HG03378 (cell line): ENCODE results near the gene CTR9.

ENCODE experiments used
- ATAC-seq: cut with Tn5 transposase; IDR thresholded peaks from one replicate; pipeline ENCODE4 v1.9.1; 2021; ENCODE audit warnings: mild to moderate bottlenecking, moderate library complexity; ENCODE audit not compliant: unreplicated experiment

Gene CTR9

DNA sequence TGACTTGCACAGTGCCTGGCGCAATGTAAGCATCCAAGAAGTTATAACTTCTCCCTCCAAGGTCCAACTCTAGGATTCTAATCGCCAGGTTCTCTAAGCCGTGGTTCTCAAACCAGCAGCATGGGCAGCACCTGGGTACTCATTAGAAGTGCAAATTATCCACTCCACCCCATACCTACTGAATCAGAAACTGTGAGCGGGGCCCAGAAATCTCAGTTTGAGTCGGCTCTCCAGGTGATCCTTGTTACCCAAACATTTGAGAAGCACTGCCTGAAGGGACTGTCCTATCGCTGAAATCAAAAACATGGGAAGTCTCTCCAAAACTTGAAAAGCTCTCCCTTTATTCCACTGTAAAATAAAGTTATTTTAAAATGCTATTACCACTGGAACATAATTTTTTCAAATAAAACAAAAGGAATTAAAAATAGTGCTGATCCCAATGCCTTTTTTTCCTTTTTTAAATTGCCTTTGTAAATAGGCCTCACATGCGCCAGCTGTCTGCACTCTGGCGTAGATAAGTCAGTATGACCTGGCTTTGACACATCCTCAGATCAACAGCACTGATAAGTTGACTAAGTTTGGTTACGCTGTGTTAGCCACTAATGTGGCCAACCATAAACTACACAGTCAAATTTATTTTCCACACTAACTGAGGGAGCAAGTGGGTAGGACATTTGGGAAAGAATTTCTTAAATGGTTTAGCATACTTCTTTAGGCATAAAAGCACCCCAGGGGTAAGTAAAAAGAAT is 8.4 kb upstream of the CTR9 start:
- ATAC-seq: no peak

DNA sequence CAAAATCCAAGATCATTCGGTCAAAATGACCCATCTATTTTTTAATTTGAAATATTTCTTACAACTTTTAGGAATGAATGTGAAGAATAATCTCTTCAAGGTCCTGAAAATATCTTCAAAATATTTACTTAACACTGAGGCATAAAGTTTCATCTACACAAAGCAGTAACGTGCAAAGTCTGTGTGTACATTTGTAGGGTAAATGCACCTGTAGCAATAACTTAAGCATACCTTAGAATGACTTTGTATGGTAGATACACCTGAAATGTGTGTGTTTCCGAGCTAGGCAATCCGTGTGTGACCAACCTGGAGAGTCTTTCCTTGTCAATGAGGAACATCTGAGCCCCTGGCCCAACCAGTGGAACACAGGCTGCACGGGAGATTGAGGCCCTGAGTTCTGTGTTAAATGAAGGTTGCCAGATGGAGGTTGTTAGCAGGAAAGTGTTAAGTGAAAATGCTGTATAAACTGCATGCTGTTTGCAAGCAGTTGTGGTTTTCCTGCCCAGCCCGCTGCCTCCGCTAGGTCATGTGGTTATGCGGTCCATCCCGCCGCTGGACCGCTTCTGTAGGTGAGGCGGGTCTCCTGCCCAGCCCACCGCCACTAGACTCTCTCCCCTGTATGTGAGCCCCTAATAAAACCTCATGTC is 7.6 kb upstream of the CTR9 start:
- peak; percentile 43 for ATAC-seq

DNA sequence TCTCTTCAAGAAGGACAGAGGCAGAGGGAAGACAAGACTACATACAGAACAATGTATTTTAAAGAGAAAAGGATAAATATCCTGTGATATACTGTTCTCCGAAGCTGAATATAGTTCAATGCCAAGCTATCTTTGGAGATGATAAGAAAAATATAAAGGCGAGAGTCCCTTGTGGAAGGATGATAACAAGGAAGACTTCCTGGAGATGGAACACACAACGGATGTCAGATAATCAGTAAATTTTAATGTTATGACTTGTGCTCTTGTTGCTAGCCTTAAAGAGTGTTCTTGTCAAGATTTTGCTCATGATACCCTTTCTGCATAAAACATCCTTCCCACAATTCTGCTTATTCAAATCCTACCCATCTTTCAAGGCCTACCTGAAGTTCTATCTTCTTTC is 6.8 kb upstream of the CTR9 start:
- no peak for ATAC-seq

DNA sequence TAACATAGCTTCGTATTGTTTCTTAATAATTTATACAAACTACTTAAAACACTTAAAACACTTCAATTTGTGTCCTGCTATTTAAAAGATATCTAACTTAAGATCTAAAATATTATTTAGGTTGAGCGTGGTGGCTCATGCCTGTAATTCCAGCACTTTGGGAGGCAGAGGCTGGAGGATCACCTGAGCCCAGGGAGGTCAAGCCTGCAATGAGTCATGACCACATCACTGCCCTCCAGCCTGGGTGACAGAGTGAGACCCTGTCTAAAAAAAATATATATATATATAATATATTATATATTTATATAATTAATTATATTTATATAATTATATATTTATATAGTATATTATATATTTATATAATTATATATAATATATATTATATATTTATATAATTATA is 4.2 kb upstream of the CTR9 start:
- no peak for ATAC-seq

DNA sequence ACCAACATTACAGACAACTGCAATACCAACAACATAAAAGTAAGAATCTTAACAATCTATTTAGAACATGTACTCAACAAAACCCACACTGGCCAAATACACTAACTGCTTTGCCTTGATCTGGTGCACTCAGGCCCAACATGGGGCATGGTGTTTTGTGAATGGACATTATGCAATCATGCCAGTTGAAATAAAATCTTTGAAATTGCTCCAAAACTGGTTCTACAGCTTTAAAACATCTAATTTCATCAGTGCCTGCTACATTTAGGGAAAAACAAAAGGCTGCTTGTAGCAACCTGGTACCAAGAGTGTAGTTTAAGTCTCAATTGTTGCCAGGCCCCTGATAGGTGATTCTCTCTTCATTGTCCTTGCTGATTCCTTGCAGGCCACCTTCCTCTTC is 3.3 kb upstream of the CTR9 start:
- no peak for ATAC-seq

DNA sequence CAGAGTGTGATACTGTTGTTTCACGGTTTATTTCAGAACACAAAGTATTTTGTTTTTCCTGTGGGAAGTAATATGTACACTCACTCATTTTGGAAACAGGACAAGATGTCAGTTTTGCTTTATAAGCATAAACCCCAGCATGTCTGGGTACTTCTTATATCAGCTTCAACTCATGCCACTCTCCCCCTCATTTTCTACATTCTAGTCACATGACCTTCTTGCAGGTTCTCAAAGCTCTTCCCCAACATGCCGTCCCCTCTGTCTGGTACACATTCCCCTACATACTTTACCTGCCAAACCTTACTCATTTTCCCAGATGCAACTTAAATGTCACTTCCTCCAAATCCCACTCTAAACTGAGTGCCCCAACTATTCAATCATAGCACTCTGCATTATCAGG is 1.6 kb upstream of the CTR9 start:
- no peak for ATAC-seq

DNA sequence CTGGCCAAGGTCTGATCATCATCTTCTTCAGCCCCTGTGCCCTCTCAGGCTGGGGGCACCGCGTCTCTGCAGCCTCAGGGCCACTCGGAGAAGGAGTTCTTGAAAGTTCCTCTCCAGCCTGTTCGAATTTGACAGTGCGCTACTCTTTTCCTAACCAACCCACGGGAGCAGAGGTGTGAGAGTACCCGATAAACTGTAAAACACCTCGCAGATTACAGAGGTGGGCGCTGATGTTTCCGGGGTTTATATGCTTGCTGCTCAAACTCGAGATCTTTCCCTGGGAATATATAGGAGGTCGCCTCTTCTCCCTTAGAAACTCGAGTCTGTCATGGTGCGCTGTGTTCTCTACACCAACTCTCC is 515 bp downstream of the CTR9 start:
- ATAC-seq: no peak

DNA sequence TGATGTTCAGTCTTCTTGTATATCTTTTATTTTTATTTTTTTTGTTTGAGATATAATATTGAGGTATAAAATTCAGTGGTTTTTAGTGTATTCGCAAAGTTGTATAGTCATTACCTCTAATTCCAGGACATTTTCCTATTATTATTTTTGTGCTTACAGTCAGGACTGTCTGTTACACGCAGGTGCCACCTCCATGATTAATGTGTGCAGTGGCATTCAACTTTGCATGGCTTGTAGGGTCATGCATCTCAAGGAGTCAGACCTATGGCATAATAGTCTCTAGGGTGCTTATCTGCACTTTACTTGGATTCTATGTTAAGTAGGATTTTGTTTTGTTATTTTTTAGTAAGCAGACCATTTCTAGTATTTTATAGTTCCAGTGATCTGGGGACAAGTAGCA is 1.0 kb downstream of the CTR9 start:
- no peak for ATAC-seq

DNA sequence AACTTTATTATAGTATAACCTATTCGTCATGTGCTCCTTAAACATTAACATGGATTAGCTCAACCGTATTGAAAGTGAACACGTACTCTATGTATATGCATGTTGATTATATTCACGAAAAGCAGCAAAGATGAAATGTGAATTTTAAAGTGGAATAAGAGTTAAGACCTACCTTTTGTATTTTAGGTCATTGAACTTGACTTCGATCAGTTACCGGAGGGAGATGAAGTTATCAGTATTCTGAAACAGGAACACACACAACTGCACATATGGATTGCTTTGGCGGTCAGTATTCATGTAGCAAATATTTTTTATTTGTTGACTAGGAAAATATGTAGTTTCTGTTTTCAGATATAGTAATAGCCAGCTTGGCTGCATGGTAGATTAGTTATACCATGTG is 1.4 kb downstream of the CTR9 start:
- ATAC-seq: no peak

DNA sequence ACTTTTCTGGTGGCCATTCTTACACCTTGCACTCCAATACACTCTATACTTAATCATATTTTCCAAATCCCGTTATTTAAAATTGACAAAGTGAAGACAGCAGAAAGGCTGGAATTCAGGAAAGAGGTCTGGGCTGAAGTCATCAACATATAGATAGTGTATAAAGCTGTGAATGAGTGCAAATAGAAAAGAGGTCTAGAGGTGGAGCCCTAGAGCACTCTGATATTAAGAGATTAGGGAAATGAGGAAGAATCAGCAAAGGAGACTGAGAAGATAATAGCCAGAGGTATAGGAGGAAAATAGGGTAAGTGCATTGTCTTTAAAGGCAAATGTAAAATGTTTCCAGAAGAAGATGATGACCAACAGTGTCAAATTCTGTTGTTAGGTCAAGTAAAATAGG is 7.9 kb downstream of the CTR9 start:
- no peak for ATAC-seq

DNA sequence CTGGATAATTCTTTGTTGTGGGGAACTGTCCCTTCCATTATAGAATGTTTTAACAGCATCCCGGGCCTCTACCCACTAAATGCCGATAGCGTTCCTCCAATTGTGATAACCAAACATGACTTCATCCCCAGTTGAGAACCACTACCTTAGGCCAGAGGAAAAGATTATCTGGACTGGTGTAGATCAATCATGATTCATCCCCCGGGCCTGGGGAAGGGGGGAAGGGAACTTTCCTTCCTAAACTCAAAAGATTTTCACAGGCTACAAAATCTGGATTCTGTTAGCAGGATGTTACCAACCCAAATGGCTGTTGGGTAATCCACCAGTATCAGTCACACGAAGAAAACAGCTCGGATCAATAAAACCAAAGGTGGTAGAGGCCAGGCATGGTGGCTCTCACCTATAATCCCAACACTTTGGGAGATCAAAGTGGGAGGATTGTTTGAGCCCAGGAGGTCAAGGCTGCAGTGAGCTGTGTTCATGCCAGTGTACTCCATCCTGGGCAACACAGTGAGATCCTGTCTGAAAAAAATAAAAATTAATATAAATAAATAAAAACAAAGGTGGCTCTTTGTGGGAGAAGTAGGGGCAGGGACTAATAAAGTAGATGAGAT is 10.1 kb downstream of the CTR9 start:
- ATAC-seq: no peak

DNA sequence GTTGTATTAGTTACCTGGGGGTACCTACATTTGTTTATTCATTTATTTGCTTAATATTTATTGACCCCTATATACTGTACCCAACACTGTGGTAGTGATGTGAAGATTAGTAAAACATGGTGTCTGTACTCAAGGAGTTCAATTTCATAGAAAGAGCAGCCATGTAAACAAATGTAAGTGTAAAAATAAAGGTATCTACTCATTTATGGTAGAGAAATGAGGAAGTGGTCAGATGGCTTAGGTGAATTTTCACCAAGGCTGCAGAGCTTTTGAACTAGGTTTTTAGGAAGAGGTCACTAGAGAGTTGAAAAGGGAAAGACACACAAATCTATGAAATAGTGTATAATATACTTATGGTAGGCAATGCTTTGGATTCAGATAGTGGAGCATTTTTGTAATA is 11.1 kb downstream of the CTR9 start:
- ATAC-seq: peak; percentile 78

DNA sequence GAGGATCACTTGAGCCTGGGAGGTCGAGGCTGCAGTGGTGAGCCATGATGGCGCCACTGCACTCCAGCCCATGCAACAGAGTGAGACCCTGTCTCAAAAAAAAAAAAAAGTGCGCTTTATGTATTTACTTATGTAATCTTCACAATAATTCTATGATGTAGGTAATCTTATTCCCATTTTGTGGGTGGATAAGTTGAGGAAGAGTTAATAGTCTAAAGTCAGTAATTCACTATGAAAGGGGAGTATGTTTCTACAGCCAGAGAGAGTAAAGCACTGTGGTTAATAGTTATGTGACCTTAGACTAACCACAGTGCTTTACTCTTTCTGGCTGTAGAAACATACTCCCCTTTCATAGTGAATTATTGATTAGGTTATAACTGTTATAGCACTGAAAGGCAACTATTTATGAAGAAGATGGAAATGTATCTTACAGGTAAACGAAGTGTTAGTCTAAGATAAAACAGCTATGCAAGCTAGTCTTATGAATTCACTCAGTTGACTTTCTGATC is 11.9 kb downstream of the CTR9 start:
- peak; percentile 58 for ATAC-seq

DNA sequence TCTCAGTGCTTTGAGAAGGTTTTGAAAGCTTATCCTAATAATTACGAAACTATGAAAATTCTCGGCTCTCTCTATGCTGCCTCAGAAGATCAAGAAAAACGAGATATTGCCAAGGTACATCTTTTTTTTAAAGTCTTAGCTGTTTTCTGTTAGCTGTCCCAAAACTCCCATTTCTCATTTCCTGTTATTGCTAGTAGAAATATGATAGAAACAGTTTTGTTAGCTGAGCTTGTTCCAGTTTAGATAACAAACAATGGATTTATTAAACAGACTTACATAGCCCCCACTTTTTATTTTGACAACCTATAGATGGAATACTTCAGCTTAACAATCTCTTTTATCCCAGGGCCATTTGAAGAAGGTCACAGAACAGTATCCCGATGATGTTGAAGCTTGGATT is 12.7 kb downstream of the CTR9 start:
- no peak for ATAC-seq

DNA sequence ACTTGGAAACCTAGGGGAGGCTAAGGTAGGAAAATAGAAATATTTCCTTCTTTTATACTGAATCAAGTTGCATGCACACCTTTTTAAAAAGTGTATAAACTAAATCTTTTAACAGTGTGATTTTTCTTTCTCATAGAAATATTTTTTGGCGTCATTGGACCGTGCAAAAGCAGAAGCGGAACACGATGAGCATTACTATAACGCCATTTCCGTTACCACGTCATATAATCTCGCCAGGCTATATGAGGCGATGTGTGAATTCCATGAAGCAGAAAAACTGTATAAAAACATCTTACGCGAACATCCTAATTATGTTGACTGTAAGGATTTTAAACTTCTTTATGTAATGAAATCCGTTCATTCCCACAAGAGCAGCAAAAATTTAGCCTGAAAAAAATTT is 13.4 kb downstream of the CTR9 start:
- ATAC-seq: no peak

DNA sequence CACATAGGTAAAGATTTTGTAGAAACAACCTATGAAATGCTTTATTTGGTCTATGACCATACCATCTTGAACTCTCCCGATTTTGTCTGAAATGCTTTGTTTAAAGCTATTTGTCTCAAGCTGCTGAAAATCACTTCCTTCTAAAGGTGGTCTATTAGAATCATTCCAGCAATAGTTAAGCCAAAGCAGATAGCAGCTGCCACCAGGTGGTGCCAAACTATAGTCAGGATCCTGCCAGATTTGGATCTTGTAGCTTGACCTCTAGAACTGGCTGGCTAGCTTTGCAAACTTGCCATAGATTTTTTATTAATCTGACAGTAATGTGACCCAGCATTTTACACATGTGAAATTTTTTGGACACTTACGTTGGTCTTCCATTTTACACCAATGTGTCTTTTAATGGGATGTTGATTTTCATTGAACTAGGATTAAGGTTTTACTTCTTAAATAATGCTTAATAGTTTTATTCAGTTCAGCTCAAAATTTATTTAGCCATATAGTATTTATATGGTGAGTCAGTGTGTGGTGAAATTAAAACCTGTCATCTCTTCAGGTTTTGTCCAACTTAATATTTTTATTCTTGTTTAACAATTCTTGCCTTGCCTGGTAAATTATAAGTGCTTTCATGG is 19.7 kb downstream of the CTR9 start:
- ATAC-seq: no peak

DNA sequence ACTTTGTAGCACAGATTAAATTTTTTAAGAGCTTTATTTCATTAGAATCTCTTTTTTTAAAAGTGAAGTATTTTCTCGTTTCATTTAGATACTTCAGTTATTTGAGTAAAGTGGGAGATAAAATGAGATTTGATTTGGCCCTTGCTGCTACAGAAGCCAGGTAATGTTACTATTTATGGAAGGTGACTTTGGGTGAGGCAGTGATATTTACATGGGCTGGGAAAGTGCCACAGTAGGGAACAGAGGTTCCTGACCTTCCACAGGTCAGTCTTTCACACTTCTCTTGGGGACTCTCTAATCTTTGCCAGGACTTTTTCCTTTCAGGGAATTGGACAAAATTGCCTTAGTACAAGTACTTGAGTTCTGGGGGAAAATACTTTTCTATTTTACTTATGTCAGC is 20.4 kb downstream of the CTR9 start:
- no peak for ATAC-seq

DNA sequence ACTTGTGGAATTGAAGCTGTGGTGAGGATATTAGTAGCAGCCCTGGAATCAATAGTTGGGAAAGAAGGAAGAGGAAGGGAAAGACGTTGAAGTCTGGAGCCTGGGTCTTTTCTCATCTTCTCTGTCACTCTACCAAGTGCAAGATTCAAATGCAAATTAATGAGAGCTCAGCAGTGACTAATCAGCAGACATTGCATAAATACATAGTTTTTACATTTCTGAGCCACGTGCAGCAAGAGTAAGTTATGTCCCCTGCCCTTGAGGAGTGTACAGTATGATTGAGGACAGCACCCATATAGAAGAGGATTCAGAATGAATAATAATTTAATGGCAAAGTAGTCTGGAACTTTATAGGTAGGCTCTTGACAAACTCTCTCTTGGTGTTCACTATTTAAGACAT is 23.8 kb downstream of the CTR9 start:
- ATAC-seq: no peak

DNA sequence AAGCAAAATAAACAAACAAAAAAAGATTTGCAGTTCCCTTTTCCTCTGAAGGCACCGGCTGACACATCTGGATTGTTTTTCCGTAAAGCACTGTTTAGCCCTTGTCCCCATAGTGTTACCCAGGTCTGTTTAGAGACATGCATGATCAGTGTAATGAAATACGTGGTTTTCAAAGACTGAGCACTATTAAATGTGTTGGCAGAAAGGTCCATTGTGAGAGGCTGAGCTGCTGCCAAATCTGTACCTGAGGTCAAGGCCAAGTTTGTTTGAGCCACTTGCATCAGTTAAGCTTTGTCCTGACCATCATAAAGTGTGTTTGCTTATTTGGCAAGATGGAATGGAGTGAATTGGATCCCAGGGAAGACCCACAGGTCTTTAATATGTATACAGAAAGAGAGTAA is 26.3 kb downstream of the CTR9 start:
- no peak for ATAC-seq

DNA sequence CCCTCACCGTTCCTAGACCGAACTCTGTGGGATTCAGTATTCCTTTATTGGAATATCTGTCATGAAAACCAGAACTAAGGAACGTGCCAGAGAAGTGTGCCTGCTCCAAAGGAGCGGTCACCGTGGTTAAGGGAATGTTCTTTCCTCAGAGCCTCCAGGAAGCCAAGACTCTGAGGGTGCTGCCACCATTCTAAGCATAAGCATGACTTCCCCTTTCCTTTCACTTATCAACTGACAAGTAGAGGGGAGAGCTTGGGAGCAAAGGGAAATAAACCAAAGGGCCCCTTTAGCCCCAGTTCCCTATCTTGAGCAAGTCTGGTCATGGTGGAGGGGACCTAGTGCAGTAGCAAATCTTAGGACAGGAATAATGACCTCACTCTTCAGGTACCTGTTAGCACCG is 26.8 kb downstream of the CTR9 start:
- ATAC-seq: no peak

DNA sequence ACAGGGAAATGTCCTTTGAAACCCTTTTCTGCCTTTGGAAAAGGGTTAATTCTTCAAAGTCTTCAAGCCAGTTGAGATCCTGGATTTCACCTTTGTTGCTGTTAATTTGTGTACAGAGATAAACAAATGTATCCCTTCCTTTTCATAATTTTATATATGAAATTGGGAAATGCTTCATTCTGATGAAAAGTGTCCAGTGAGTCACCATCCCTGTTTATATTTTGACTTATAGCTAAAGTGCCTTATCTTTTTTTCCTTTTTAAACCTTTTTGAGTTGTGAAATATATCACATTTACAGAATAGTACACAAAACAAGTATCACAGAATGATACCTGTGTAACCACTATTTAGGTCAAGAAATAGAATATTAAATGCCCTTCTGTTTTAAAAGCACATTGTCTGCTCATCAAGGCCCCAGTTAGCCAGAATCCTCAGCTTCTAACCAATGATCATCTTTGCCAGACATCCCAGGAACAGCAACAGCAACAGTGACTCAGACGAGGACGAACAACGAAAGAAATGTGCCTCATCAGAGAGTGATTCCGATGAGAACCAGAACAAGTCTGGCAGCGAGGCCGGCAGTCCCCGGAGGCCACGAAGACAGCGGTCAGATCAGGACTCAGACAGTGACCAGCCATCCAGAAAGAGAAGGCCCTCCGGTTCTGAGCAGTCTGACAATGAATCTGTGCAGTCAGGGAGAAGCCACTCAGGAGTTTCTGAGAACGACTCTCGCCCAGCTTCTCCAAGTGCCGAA is 27.3 kb downstream of the CTR9 start:
- ATAC-seq: no peak
